RCC 7860 (cell line): Measurements from ENCODE around the gene FOXO6.

Experiments used
- DNase-seq: peaks from one replicate; pipeline ENCODE4 v3.0.0-alpha.2; 2015; ENCODE audit warnings: low spot score
- FAIRE-seq: peaks from 2 replicates; lab custom pipeline; 2012; peaks lifted over from hg19 to GRCh38; lab: Jason Lieb, UNC

The FOXO6 gene

GRCh38 chr1:41397020-41397419 lies 35.8 kb downstream of the FOXO6 start:
- DNase-seq: no peak
- no peak for FAIRE-seq

GRCh38 chr1:41397753-41398330 lies 36.6 kb downstream of the FOXO6 start:
- no peak for FAIRE-seq
- DNase-seq: no peak

GRCh38 chr1:41399145-41399795 lies 38.0 kb downstream of the FOXO6 start:
- FAIRE-seq (no peak), DNase-seq (no peak)

GRCh38 chr1:41400225-41400624 lies 39.0 kb downstream of the FOXO6 start:
- FAIRE-seq (no peak), DNase-seq (no peak)

GRCh38 chr1:41401899-41402298 lies 40.7 kb downstream of the FOXO6 start:
- FAIRE-seq: no peak

GRCh38 chr1:41404308-41404761 lies 43.1 kb downstream of the FOXO6 start:
- FAIRE-seq (no peak), DNase-seq (peak; percentile 46)

More at GRCh38 chr1:41401899-41402298, 40.7 kb downstream of the FOXO6 start:
- DNase-seq: no peak

GRCh38 chr1:41407664-41408252 lies 46.5 kb downstream of the FOXO6 start:
- FAIRE-seq (no peak), DNase-seq (no peak)

GRCh38 chr1:41408691-41409090 lies 47.5 kb downstream of the FOXO6 start:
- DNase-seq (no peak), FAIRE-seq (no peak)

- DNase-seq: no peak
- no peak for FAIRE-seq
These were observed 48.6 kb downstream of the FOXO6 start for GRCh38 chr1:41409825-41410224.

- DNase-seq: no peak
- FAIRE-seq: no peak
These were observed 49.2 kb downstream of the FOXO6 start for GRCh38 chr1:41410462-41410861.

- no peak for FAIRE-seq
- no peak for DNase-seq
These were observed 50.0 kb downstream of the FOXO6 start for GRCh38 chr1:41411229-41411628.

GRCh38 chr1:41412748-41413147 lies 51.5 kb downstream of the FOXO6 start:
- DNase-seq: no peak
- no peak for FAIRE-seq

GRCh38 chr1:41413748-41414281 lies 52.6 kb downstream of the FOXO6 start:
- no peak for DNase-seq
- FAIRE-seq: no peak

- DNase-seq (no peak), FAIRE-seq (no peak)
These were observed 53.1 kb downstream of the FOXO6 start for GRCh38 chr1:41414296-41414695.

- DNase-seq (no peak), FAIRE-seq (no peak)
These were observed 53.6 kb downstream of the FOXO6 start for GRCh38 chr1:41414716-41415306.

- FAIRE-seq: no peak
- DNase-seq: no peak
These were observed 54.8 kb downstream of the FOXO6 start for GRCh38 chr1:41416081-41416480.

GRCh38 chr1:41416552-41417334 lies 55.5 kb downstream of the FOXO6 start:
- FAIRE-seq: no peak
- peak; percentile 64 for DNase-seq

GRCh38 chr1:41417335-41417682 lies 56.1 kb downstream of the FOXO6 start:
- FAIRE-seq (no peak), DNase-seq (no peak)

GRCh38 chr1:41417746-41418145 lies 56.5 kb downstream of the FOXO6 start:
- FAIRE-seq: no peak
- no peak for DNase-seq

- peak; percentile 70 for FAIRE-seq
- peak; percentile 79 for DNase-seq
These were observed 57.8 kb downstream of the FOXO6 start for GRCh38 chr1:41418857-41419583.
